Right atrium auricular region (tissue), 2 donors: ENCODE measurements around the gene AHCY. TPM values are rescaled to one million over a fixed set of nuclear protein-coding genes. Genes with fewer than 3 reads are reported as not detected.

Source experiments
- DNase-seq: peaks from one replicate; pipeline ENCODE4 v3.0.0-alpha.2; 2019; ENCODE audit warnings: low spot score
- H3K27ac ChIP-seq, 2 donors: fragments of 200-600 bp; sonication (generic); 1 replicate in 1 of 2; 2 replicates in 1 of 2; pipeline ENCODE4 v1.5.1; 2016 to 2019
- H3K27me3 ChIP-seq, 2 donors: fragments of 200-600 bp; sonication (generic); one replicate each; pipeline versions ENCODE4 v1.5.1 to v1.6.0; 2017 to 2019
- H3K36me3 ChIP-seq: fragments of 200-600 bp; sonication (generic); one replicate; pipeline ENCODE4 v1.5.1; 2016
- H3K4me1 ChIP-seq, 2 donors: fragments of 200-600 bp; sonication (generic); one replicate each; pipeline versions ENCODE4 v1.5.1 to v1.6.0; 2017 to 2019
- H3K4me3 ChIP-seq, 2 donors: fragments of 200-600 bp; sonication (generic); 1 replicate in 1 of 2; 2 replicates in 1 of 2; pipeline ENCODE4 v1.5.1; 2017 to 2019; ENCODE audit warnings: mild to moderate bottlenecking in 1 of 2, moderate library complexity in 1 of 2
- H3K9me3 ChIP-seq, 2 donors: fragments of 200-600 bp; sonication (generic); one replicate each; pipeline ENCODE4 v1.5.1; 2019
- CTCF ChIP-seq, 2 donors: fragments of 200-600 bp; sonication (generic); IDR thresholded peaks; one replicate each; pipeline ENCODE4 v1.5.1; 2019; ENCODE audit warnings: antibody characterized with exemption in 2 of 2
- total RNA-seq, 2 donors: library from RNA; depleted of rRNA; stranded (reverse); fragments of >200 nt; gene quantifications; one replicate each; pipeline ENCODE4 v1.1.0, GENCODE V29; 2016

AHCY gene
- total RNA-seq, 2 donors from 2014 or later: 51.9 to 59.7 TPM

DNA sequence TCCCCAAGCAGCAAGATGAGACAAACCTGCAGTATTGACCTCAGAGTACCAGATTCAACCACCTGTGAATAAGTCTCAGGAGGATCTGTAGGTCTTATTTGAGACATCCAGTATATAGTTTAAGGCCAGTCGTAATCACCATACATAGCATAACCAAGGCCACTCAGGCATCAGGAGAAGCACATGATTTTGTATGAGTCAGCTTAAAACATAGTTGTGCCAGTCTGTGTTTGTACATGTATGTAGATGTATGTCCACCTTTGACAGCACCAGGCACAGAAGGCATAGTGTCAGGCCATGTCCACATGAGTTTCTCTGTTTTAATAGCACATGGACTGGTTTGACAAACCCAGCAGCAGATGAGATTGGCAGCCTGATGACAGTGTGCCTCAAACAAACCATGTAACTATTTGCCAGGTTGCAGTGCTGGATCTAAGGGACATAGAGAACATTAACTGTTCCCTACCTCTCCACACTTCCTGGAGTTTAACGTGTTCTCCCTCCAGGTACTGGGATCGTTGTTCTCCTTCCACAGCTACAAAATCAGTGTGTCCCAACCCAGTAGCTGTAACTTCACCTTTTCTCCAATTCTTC is 70.6 kb downstream of the AHCY start:
- H3K27ac ChIP-seq: no peak overlapping the region
- H3K36me3 ChIP-seq: no peaks in the 10 kb centered on the region
- no peaks in the 10 kb centered on the region for H3K27me3 ChIP-seq
- H3K9me3 ChIP-seq: peaks cover 0 to 8% of the 10 kb centered on the region in 2 donors
- TF ChIP-seq CTCF (IDR thresholded peaks at IDR 0.05): no peak
- no peak overlapping the region for H3K4me3 ChIP-seq
- DNase-seq: no peak
- H3K4me1 ChIP-seq: no peaks in the 10 kb centered on the region

DNA sequence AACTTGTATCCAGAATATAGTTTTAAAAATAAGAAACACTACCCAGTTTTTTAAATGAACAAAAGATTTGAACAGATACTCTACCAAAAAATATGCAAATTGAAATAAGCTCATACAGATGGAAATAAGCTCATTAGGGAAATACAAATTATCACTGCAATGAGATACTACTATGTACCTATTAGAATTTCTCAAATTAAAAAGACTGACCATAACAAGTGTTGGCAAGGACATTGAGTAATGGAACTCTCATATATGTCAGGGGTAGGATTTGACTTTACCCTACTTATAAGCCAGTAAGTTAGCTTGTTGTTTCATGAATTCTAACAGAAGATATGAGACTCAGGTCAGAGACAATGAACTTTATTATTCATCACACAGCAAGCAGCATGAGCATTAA is 71.5 kb downstream of the AHCY start:
- DNase-seq: no peak
- H3K27me3 ChIP-seq: no peaks in the 10 kb centered on the region
- no peaks in the 10 kb centered on the region for H3K9me3 ChIP-seq
- TF ChIP-seq CTCF (IDR thresholded peaks at IDR 0.05): no peak
- no peak overlapping the region for H3K27ac ChIP-seq
- H3K4me1 ChIP-seq: no peaks in the 10 kb centered on the region
- no peaks in the 10 kb centered on the region for H3K36me3 ChIP-seq
- no peak overlapping the region for H3K4me3 ChIP-seq

Other genes with a start within 250 kb of the AHCY start
- 10 to 100 TPM; 35.1 to 35.6 TPM for gene EIF2S2, start 191.1 kb downstream of the AHCY start, total RNA-seq
- gene ASIP, start 61.9 kb downstream of the AHCY start, total RNA-seq: 1 to 10 TPM in 1 of 2 donors, not detected in 1; 2.7 TPM
- 10 to 100 TPM; 35.6 to 40.2 TPM for gene ITCH, start 59.9 kb upstream of the AHCY start, total RNA-seq
- gene DYNLRB1, start 213.1 kb upstream of the AHCY start, total RNA-seq: 100 to 1,000 TPM; 189 to 252 TPM